ENCODE data around the gene SIRT7.

- TF ChIP-seq CTCF (IDR thresholded peaks at IDR 0.05) (no peak), USF2 (CRISPR knock-in tag; IDR thresholded peaks at IDR 0.05) (no peak), CREB1 (CRISPR knock-in tag; IDR thresholded peaks at IDR 0.05) (no peak), MAX (CRISPR knock-in tag; IDR thresholded peaks at IDR 0.05) (no peak), OVOL2 (CRISPR knock-in tag; IDR thresholded peaks at IDR 0.05; ENCODE audit: borderline replicate concordance) (no peak), ESRRA (CRISPR knock-in tag; IDR thresholded peaks at IDR 0.05; ENCODE audit: borderline replicate concordance) (no peak), PREB (CRISPR knock-in tag; IDR thresholded peaks at IDR 0.05; ENCODE audit: borderline replicate concordance) (no peak), CREM (CRISPR knock-in tag; IDR thresholded peaks at IDR 0.05) (no peak), ATF1 (CRISPR knock-in tag; IDR thresholded peaks at IDR 0.05) (no peak)
These were observed 39.7 kb downstream of the SIRT7 start for GRCh38 chr17:81878294-81878693.
